ENCODE measurements around the gene NLK.

NLK gene

GRCh38 chr17:28040406-28040805 is 2.1 kb upstream of the NLK start:
- no peak for DNase-seq (ENCODE audit: low read depth)

- peak; percentile 99 for DNase-seq (ENCODE audit: low read depth)
Measured at GRCh38 chr17:28041068-28041843, 1.2 kb upstream of the NLK start.

DNA sequence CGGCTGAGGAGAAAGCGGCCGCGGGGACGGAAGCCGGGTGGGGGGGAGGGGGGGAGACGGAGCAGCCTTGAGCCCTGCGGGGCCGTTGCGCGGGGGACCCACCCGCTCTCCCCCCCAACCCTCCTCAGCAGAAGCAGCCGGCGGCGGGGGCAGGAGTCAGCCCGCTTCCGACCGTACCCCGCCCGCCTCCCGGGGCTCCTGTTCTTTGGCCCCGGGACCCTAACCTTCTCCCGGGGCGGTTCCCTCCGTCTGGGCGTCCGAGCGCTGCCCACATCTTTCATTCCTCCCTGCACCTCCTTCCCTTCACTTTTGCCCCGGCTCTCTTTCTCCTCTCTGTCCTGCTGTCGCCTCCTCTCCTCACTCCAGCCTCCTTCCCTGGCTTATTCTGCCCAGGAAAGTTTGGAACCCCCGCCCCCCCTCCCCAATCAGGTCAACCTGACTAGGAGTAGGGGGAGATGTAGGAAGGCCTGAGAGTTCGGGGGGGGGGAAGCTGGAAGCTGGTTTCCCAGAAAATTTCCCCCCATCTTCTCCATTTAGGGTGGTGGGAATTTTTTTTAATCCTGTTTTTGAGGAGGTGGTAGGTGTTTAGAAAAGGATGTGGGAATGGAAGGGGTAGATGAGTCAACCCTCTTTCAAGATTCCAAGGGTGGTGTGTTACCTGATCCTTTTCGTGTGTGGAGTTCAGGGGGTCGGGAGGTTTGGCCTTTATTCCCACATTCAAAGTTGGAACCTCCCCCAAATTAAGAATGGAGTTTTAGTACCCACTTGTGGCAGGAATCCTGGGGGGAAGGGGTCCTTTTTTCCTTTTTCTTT is 427 bp upstream of the NLK start:
- DNase-seq (ENCODE audit: low read depth) = no peak

- DNase-seq (ENCODE audit: low read depth) = no peak
Measured at GRCh38 chr17:28042721-28043291, 329 bp downstream of the NLK start.

- DNase-seq (ENCODE audit: low read depth) = no peak
Measured at GRCh38 chr17:28043296-28043695, 819 bp downstream of the NLK start.

DNA sequence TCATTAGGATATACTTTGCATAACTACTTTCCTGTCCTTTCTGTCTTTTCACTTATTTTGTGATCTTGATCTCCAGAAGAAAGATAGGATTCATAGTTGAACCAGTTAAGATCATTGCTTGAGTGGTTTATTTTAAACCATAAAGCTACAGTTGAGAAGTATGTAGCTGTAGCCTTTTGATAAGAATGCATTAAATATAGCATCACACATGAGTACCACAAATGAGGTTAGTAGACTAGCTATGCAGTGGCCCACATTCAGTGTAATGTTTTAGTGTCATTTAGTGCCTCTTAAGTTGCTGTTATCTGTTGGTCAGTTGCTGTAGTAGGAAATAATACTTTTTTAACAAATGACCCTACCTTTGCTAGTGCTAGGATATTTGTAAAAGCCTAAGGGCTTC is 1.3 kb downstream of the NLK start:
- DNase-seq (ENCODE audit: low read depth) = no peak

DNA sequence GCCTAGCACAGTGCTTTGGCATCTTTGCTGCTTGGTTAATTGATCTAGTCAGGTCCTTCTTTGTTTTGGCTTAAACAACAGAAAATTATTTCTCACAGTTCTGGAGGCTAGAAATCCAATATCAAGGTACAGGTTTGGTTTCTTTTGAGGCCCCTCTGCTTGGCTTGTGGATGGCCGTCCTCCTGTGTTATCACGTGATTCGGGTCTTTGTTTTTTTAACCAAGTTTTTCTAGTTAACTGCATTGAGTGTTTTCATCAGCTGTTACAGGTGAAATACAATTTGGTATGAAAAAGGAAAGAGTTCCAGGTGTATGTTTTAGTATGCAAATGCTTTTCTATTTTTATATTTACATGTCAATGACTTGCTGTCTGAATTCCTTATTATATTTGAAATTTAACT is 2.8 kb downstream of the NLK start:
- DNase-seq (ENCODE audit: low read depth) = no peak

DNA sequence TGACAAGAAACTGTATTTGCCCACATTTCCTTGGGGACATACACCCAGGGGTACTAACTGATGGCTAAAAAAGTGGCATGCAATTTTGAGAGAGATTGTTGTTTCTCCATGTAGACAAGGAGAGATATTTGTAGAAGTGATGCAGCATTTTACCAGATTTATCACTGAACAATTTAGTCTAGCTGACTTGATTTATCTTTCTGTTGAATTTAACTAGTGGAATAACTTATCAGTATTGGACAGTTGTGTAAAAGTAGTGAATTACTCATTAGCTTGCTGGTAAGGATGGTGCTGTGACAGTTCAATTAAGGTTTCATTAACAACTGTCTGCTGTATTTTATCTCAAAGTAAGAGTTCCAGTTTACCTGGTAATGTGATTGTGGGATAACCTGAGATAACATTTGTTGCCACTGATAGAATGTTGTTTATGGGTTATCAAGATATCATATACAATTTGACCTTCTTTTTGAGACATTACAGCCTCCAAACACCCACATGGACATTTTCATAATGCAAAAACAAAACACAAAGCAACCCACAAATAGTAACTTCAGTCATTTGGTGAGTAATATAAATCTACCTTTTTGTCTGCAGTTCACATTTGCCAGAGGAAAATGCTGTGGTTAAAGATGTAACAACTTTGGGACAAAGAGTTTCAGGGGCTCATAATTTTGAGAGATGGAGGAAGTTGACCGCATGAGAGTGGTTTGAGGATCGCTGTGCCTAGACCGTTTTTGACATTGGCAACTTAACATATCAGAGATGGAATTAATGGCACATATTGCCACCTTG is 3.8 kb downstream of the NLK start:
- DNase-seq (ENCODE audit: low read depth) = no peak

DNA sequence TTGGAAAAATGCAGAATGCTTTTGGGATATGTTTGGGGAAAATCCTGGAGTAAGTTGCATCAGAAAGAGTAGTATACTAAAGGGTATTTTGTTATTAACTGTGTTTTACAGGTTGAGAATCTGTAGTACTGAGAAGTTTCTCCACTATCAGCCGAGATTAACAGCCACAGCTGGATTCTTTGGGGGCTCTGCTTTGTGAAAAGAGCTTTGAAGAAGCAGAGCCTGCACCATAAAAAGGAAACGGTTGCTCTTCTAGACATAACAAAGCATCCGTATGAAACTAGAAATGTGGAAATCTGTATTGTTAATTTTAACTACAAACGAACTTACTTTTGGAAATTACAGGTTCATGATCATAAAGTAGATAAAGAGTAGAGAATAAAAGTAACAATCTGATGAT is 5.3 kb downstream of the NLK start:
- no peak for DNase-seq (ENCODE audit: low read depth)

DNA sequence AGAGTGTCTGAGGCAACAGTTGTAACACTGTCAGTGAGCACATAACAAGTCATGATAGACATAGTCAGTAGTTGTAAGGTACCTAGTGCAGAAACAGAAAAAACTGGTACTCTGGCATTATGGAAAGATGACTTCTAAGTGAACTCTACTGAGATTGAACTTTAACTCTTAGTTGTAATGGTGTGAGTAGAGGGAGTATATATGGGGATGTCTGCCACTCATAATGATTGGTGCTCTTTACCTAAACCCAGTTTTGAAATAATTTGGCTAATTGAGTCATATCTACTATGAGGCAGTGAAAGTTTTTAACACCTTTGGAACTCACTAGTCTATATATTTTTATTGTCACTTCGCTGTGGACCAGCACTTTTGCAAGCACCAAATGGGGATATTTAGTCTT is 6.6 kb downstream of the NLK start:
- no peak for DNase-seq (ENCODE audit: low read depth)

DNA sequence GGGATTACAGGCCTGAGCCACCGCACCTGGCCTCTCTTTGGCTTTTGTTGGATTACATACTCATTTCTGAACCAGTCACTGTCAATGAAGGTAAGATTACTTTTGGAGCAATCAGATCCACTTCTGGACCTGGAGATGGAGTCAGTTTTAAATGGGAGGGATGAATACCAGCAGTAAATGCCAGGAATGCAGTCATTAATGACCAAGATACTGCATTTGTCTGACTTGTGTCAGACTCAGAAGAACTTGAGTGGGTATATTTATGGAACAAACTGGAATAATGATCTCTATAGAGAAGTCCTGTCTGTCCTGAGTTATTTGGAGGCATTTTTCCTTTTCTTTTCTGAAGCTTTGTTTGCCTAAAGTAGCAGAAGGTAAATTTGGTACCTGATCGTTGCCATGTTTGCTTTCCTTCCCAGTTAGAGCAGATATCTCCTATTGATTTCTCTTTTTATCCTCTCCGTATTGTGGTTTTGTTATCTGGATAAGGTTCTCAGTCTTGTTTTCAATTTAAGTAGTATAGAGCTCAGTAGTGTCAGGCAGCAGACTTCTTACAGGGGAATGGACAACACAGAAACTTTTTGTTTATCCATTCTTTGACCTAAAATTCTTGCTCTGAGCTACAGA is 10.7 kb downstream of the NLK start:
- DNase-seq (ENCODE audit: low read depth) = no peak

GRCh38 chr17:28053725-28054124 is 11.2 kb downstream of the NLK start:
- DNase-seq (ENCODE audit: low read depth) = no peak

- DNase-seq (ENCODE audit: low read depth) = no peak
Measured at GRCh38 chr17:28055546-28056275, 13.2 kb downstream of the NLK start.

DNA sequence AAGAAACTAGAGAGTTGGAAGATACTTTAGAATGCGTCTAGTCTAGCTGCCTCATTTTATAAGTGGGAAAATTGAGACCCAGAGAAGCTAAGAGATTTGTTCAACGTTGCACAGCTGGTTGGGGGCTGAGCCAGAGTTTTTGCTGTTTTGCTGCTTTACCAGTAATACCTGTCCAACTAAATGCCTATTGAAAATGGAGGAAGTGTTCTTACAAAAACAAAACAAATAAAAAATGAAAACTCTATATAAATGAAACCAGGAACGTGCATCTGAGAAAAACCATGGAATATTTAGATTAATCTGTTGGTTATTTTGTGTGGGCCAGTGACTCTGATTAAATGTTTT is 13.8 kb downstream of the NLK start:
- DNase-seq (ENCODE audit: low read depth) = no peak

DNA sequence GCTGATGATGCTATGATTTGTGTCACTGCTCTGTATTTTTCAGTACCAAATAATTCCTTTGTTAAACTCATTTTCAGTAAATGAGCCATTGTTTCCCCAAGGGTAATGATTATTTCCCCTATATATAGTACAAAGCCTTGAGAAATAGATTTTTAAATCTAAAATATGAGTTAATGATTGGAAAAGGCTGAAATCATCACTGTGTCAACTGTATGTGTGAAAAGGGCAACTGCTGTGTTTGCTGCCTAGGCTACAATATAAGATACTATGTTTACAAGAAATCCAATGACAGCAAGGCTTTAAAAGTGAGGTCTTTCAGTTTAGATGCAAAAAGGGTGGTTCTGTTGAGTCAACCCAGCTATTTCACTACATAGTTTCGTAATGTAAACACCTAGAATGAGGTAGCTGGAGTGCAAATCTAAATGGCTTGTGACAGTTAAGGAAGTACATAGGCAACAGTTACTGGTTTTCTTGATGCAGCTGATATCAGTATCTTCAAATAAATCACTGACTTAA is 15.3 kb downstream of the NLK start:
- DNase-seq (ENCODE audit: low read depth) = no peak

DNA sequence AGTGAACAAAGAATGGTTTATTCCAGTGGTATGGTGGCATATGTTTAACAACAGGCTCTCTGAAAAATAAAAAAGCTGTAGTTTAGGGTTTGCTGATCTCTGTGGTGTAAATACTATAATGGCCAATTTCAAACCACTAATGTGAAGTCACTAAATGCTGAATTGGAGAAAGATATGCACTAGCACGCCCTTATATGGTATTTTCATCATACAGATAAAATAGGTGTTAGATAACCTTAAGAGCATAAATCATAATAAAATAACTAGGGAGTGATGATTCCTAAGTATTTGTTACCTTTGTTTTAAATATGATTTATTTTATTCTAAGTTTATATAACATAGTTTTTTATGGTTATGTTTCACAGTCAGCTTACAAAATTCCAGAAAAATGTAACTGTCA is 17.2 kb downstream of the NLK start:
- DNase-seq (ENCODE audit: low read depth) = no peak

GRCh38 chr17:28065706-28066105 is 23.2 kb downstream of the NLK start:
- no peak for DNase-seq (ENCODE audit: low read depth)

DNA sequence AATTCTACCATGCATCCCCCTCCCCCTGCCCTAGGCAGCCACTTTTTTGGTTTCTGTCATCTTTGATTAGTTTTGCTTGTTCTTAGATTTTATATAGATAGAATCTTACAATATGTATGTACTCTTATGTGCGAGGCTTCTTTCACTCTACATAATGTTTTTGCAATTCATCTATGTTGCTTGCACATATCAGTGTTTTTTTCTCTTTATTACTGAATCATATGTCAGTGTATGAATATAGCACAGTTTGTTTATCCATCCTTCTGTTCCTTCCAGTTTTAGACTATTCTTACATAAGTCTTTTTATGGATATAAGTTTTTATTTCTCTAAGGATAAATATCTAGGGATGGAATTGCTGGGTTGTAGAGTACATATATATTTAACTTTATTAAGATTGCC is 26.6 kb downstream of the NLK start:
- no peak for DNase-seq (ENCODE audit: low read depth)

- DNase-seq (ENCODE audit: low read depth) = no peak
Measured at GRCh38 chr17:28071179-28071578, 28.7 kb downstream of the NLK start.

DNA sequence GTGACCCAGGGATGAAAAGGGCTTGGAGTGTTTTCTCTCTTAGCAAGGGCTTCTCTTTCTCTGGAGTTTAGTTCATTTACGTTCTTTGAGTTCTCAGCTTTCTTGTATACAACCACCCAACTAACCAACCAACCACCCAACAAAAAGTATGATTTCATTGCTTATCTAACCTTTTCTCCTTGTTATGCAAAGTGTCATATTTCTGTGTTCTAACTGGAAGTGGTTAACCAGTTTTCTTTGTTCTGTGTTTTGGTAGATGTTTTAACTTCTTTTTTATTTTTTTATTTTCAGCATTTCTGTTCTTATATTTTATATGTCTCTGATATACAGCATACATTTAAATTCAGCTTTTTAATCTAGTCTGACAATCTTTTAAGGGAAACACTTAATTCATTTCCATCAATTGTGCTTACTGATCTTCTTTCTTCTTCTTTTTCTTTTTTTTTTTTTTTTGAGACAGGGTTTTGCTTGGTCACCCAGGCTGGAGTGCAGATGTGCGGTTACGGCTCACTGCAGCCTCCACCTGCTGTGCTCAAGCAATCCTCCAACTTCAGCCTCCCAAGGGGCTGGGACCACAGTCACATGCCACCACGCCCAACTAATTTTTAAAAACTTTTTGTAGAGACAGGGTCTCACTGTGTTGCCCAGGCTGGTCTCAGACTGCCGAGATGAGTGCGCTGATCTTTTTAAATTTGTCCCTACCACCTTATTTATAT is 29.6 kb downstream of the NLK start:
- DNase-seq (ENCODE audit: low read depth) = no peak
